ENCODE data around the gene UGT2A3.

UGT2A3 gene

DNA sequence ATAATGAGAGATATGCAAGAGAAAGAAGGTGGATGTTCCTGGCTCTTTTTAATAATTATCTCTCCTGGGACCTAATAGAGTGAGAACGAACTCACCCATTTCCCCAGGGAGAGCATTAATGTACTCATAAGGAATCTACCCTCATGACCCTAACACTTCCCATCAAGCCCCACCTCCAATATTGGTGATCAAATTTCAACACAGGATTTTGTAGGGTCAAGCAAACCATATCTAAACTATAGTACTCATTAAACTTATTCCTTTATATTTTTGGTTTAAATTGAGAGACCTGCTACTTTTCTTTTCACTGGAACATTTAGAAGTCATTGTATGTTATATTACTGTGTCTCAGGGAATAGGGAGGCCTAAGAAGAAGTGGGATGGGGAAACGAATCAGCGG lies 2.6 kb downstream of the UGT2A3 start:
- H3K27me3 ChIP-seq (ENCODE audit: control insufficient read depth, low read length), result no peaks in the 10 kb centered on the region
- no peaks in the 10 kb centered on the region for H3K36me3 ChIP-seq (ENCODE audit: control insufficient read depth, low read length)
- H3K9me3 ChIP-seq (ENCODE audit: control insufficient read depth, insufficient read depth, low read length), result no peaks in the 10 kb centered on the region
- no peaks in the 10 kb centered on the region for H3K9me2 ChIP-seq (replicated peaks; ENCODE audit: control insufficient read depth, low read length)
- no peaks in the 10 kb centered on the region for H3K4me1 ChIP-seq (ENCODE audit: control insufficient read depth, low read length)
- H3K79me2 ChIP-seq (ENCODE audit: control insufficient read depth, low read length), result no peaks in the 10 kb centered on the region
- no peaks in the 10 kb centered on the region for H4K20me1 ChIP-seq (ENCODE audit: control insufficient read depth, insufficient read depth, low read depth, low read length)
- TF ChIP-seq, protein P1, sequence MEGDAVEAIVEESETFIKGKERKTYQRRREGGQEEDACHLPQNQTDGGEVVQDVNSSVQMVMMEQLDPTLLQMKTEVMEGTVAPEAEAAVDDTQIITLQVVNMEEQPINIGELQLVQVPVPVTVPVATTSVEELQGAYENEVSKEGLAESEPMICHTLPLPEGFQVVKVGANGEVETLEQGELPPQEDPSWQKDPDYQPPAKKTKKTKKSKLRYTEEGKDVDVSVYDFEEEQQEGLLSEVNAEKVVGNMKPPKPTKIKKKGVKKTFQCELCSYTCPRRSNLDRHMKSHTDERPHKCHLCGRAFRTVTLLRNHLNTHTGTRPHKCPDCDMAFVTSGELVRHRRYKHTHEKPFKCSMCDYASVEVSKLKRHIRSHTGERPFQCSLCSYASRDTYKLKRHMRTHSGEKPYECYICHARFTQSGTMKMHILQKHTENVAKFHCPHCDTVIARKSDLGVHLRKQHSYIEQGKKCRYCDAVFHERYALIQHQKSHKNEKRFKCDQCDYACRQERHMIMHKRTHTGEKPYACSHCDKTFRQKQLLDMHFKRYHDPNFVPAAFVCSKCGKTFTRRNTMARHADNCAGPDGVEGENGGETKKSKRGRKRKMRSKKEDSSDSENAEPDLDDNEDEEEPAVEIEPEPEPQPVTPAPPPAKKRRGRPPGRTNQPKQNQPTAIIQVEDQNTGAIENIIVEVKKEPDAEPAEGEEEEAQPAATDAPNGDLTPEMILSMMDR (IDR thresholded peaks at IDR 0.05; ENCODE audit: low read depth, low read length, poor library complexity, severe bottlenecking), result no peak
- no peak for TF ChIP-seq EZH2phosphoT487 (IDR thresholded peaks at IDR 0.05; ENCODE audit: borderline replicate concordance, low read length)
- no peak overlapping the region for H3K27ac ChIP-seq (ENCODE audit: low read depth, low read length)
- no peak overlapping the region for H3K4me2 ChIP-seq (ENCODE audit: low read length)
- H3F3A ChIP-seq (ENCODE audit: control insufficient read depth, insufficient read depth), result no peaks in the 10 kb centered on the region
- H3K4me3 ChIP-seq (ENCODE audit: low read length), result no peak overlapping the region

- Histone ChIP-seq H3K4me3 (ENCODE audit: low read length) (no peak overlapping the region), H3K4me2 (ENCODE audit: low read length) (no peak overlapping the region), H3F3A (ENCODE audit: control insufficient read depth, insufficient read depth) (no peaks in the 10 kb centered on the region), H3K79me2 (ENCODE audit: control insufficient read depth, low read length) (no peaks in the 10 kb centered on the region), H3K27me3 (ENCODE audit: control insufficient read depth, low read length) (no peaks in the 10 kb centered on the region), H3K9me2 (replicated peaks; ENCODE audit: control insufficient read depth, low read length) (no peaks in the 10 kb centered on the region), H3K9me3 (ENCODE audit: control insufficient read depth, insufficient read depth, low read length) (no peaks in the 10 kb centered on the region), H4K20me1 (ENCODE audit: control insufficient read depth, insufficient read depth, low read depth, low read length) (no peaks in the 10 kb centered on the region), H3K36me3 (ENCODE audit: control insufficient read depth, low read length) (no peaks in the 10 kb centered on the region), H3K27ac (ENCODE audit: low read depth, low read length) (no peak overlapping the region), H3K4me1 (ENCODE audit: control insufficient read depth, low read length) (no peaks in the 10 kb centered on the region)
- TF ChIP-seq EZH2phosphoT487 (IDR thresholded peaks at IDR 0.05; ENCODE audit: borderline replicate concordance, low read length), result no peak
- TF ChIP-seq, protein P1 (IDR thresholded peaks at IDR 0.05; ENCODE audit: low read depth, low read length, poor library complexity, severe bottlenecking), result no peak
Observed at GRCh38 chr4:68948044-68948743, 3.4 kb downstream of the UGT2A3 start.

- H3F3A ChIP-seq (ENCODE audit: control insufficient read depth, insufficient read depth), result no peaks in the 10 kb centered on the region
- no peaks in the 10 kb centered on the region for H3K27me3 ChIP-seq (ENCODE audit: control insufficient read depth, low read length)
- H3K4me1 ChIP-seq (ENCODE audit: control insufficient read depth, low read length), result no peaks in the 10 kb centered on the region
- no peaks in the 10 kb centered on the region for H3K36me3 ChIP-seq (ENCODE audit: control insufficient read depth, low read length)
- no peaks in the 10 kb centered on the region for H3K79me2 ChIP-seq (ENCODE audit: control insufficient read depth, low read length)
- no peaks in the 10 kb centered on the region for H4K20me1 ChIP-seq (ENCODE audit: control insufficient read depth, insufficient read depth, low read depth, low read length)
- no peak for TF ChIP-seq EZH2phosphoT487 (IDR thresholded peaks at IDR 0.05; ENCODE audit: borderline replicate concordance, low read length)
- TF ChIP-seq, protein P1 (IDR thresholded peaks at IDR 0.05; ENCODE audit: low read depth, low read length, poor library complexity, severe bottlenecking), result no peak
- no peak overlapping the region for H3K27ac ChIP-seq (ENCODE audit: low read depth, low read length)
- H3K9me2 ChIP-seq (replicated peaks; ENCODE audit: control insufficient read depth, low read length), result no peaks in the 10 kb centered on the region
- H3K4me3 ChIP-seq (ENCODE audit: low read length), result no peak overlapping the region
- no peak overlapping the region for H3K4me2 ChIP-seq (ENCODE audit: low read length)
- no peaks in the 10 kb centered on the region for H3K9me3 ChIP-seq (ENCODE audit: control insufficient read depth, insufficient read depth, low read length)
Observed at GRCh38 chr4:68929076-68929737, 22.4 kb downstream of the UGT2A3 start.

All from DOHH2 (cell line).